Neuron (in vitro differentiated cells): ENCODE data around the gene NBPF4.

Experiments
- H2AFZ ChIP-seq: one replicate; pipeline ENCODE4 v1.6.1; 2013; ENCODE audit warnings: low read depth, mild to moderate bottlenecking, inconsistent platforms, low read length, moderate library complexity
- H3K27me3 ChIP-seq: one replicate; pipeline ENCODE4 v1.6.1; 2013; ENCODE audit warnings: low read length; ENCODE audit not compliant: insufficient read depth
- H3K36me3 ChIP-seq: one replicate; pipeline ENCODE4 v1.6.1; 2013; ENCODE audit warnings: low read length; ENCODE audit not compliant: insufficient read depth
- H3K4me1 ChIP-seq: one replicate; pipeline ENCODE4 v1.6.1; 2013; ENCODE audit warnings: low read length; ENCODE audit not compliant: insufficient read depth
- H3K4me3 ChIP-seq: 2 replicates; pipeline ENCODE4 v1.5.1; 2013; ENCODE audit warnings: mild to moderate bottlenecking, low read length, moderate library complexity
- H3K9me3 ChIP-seq: one replicate; pipeline ENCODE4 v1.6.1; 2013; ENCODE audit warnings: low read length

NBPF4 gene

GRCh38 chr1:108199781-108200686 is 43.8 kb downstream of the NBPF4 start, which contains the start of gene SLC25A24:
SLC25A24 (minus strand) TSS chr1:108200343; CDS start chr1:108200138, 205 bp downstream.
- Histone ChIP-seq H3K4me1 (peaks cover 14% of the 10 kb centered on the region), H3K4me3 (peak within 1 kb of the TSS; percentile 88), H2AFZ (peak within 1 kb of the TSS; percentile 93), H3K9me3 (peaks cover 13% of the 10 kb centered on the region), H3K27me3 (no peaks in the 10 kb centered on the region), H3K36me3 (peaks cover 21% of the 10 kb centered on the region)

DNA sequence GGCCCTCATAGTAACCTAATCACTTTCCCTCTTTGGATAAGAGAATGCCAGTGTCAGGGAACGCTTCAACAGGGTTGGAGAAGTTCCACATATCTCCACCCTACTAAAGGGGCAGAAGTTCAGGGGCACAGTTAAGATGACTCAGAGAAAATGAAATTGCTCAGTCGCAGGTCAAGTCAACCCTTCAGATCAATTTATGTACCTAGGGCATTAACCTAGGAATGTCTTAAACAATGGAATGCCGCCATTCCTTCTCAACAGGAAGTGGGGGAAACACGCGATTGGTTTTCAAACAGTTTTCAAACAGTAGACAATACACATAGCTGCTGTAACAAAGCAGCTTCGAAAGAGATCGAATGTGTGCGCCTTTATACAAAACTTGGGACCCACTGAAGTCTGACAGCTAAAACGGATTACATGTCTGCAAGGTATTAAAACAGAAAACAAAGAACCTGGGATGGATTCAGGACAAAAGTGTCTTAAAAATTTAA is 44.6 kb downstream of the NBPF4 start:
- Histone ChIP-seq H3K9me3 (peaks cover 20% of the 10 kb centered on the region), H3K4me3 (peak overlapping the region; percentile 88), H3K4me1 (peaks cover 14% of the 10 kb centered on the region)

GRCh38 chr1:108194051-108194450 is 49.8 kb downstream of the NBPF4 start:
- Histone ChIP-seq H3K27me3 (no peaks in the 10 kb centered on the region), H3K36me3 (peaks cover 45% of the 10 kb centered on the region), H3K9me3 (peaks cover 39% of the 10 kb centered on the region), H3K4me3 (no peak overlapping the region), H3K4me1 (peaks cover 6% of the 10 kb centered on the region), H2AFZ (no peak overlapping the region)

More for the DNA sequence above, 44.6 kb downstream of the NBPF4 start:
- Histone ChIP-seq H3K27me3 (no peaks in the 10 kb centered on the region), H3K36me3 (peaks cover 29% of the 10 kb centered on the region), H2AFZ (peak overlapping the region; percentile 93)

GRCh38 chr1:108193333-108193732 is 50.5 kb downstream of the NBPF4 start:
- Histone ChIP-seq H3K4me3 (no peak overlapping the region), H3K9me3 (peaks cover 39% of the 10 kb centered on the region), H3K4me1 (peaks cover 2% of the 10 kb centered on the region)

GRCh38 chr1:108192581-108192980 is 51.3 kb downstream of the NBPF4 start:
- Histone ChIP-seq H3K4me1 (no peaks in the 10 kb centered on the region), H3K4me3 (no peak overlapping the region), H2AFZ (no peak overlapping the region), H3K9me3 (peaks cover 40% of the 10 kb centered on the region), H3K27me3 (no peaks in the 10 kb centered on the region), H3K36me3 (peaks cover 43% of the 10 kb centered on the region)

More at GRCh38 chr1:108193333-108193732, 50.5 kb downstream of the NBPF4 start:
- peaks cover 48% of the 10 kb centered on the region for H3K36me3 ChIP-seq
- H3K27me3 ChIP-seq, result no peaks in the 10 kb centered on the region
- no peak overlapping the region for H2AFZ ChIP-seq

GRCh38 chr1:108190686-108191416 is 53.0 kb downstream of the NBPF4 start:
- Histone ChIP-seq H3K4me3 (no peak overlapping the region), H3K36me3 (peaks cover 31% of the 10 kb centered on the region), H3K4me1 (no peaks in the 10 kb centered on the region), H2AFZ (no peak overlapping the region), H3K27me3 (no peaks in the 10 kb centered on the region), H3K9me3 (peaks cover 34% of the 10 kb centered on the region)

DNA sequence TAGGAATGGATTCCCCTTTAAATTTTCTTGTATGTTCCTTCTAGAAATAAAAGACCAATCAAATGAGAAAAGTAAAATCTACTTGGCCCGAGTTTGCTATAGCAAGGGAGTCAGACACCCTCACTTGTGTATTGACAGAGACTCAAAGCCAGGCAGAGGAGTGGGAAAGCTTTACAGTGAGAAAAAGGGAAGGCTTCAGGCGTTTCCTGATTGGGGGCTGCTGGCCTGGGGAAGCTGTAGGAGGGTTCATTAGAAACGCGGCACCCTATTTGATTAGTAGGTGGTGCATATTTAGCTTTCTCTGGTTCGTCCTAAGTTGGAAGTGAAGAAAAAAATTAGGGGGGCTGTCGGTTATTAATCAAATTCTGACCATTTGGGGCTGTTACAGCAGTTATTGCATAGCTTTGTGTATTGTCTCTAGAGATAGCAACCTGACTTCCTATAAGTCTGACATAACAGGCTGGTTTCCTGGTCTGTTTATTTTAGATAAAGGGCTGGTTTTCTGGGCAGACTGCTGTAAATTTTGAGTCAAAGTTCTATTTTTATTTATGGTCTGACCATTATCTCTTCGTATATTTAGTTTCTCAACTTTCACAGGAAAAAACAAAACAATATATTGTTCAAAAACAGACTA is 53.8 kb downstream of the NBPF4 start:
- peaks cover 30% of the 10 kb centered on the region for H3K9me3 ChIP-seq
- no peak overlapping the region for H3K4me3 ChIP-seq

GRCh38 chr1:108188801-108189200 is 55.1 kb downstream of the NBPF4 start:
- H2AFZ ChIP-seq, result no peak overlapping the region
- H3K9me3 ChIP-seq, result peaks cover 19% of the 10 kb centered on the region
- H3K36me3 ChIP-seq, result peaks cover 28% of the 10 kb centered on the region
- H3K4me1 ChIP-seq, result no peaks in the 10 kb centered on the region
- H3K27me3 ChIP-seq, result no peaks in the 10 kb centered on the region
- no peak overlapping the region for H3K4me3 ChIP-seq

More for the DNA sequence above, 53.8 kb downstream of the NBPF4 start:
- Histone ChIP-seq H3K4me1 (no peaks in the 10 kb centered on the region), H3K36me3 (peaks cover 29% of the 10 kb centered on the region), H2AFZ (no peak overlapping the region), H3K27me3 (no peaks in the 10 kb centered on the region)

DNA sequence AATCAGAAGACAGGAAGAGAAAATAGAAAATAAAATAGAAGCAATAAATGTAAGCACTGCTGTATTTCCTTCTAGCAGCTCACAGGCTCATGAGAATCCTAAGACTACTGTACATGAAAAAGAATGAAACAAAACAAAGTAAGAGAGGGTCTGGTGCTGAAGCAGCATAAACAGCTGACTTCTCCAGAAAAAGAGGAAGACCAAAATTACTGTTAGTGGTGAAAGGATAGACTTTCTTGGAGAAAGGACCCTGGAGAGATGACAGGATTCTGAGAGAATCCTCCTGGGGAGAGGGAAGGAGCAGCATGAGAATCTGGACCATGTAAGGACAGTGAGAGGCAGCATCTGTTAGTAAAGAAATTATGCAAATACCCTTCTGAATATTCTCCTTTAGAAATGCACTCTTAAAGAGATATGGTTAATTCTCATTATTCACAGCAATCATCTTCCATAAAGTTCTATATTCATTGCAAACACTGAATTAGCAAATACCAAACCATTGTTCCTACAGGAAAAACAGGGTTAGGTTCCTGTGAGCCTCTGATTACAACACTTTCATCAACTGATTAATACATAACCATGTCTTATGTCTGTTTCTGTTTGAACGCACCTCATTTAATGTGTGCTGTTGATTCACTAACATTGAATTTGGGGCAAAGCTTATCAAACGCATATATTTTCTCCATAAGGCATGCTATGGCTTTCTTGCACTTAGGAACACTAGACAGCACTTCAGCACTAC is 60.7 kb downstream of the NBPF4 start:
- no peaks in the 10 kb centered on the region for H3K4me1 ChIP-seq
- H3K9me3 ChIP-seq, result peaks cover 12% of the 10 kb centered on the region
- no peak overlapping the region for H2AFZ ChIP-seq
- H3K4me3 ChIP-seq, result no peak overlapping the region
- H3K36me3 ChIP-seq, result peaks cover 56% of the 10 kb centered on the region
- no peaks in the 10 kb centered on the region for H3K27me3 ChIP-seq

DNA sequence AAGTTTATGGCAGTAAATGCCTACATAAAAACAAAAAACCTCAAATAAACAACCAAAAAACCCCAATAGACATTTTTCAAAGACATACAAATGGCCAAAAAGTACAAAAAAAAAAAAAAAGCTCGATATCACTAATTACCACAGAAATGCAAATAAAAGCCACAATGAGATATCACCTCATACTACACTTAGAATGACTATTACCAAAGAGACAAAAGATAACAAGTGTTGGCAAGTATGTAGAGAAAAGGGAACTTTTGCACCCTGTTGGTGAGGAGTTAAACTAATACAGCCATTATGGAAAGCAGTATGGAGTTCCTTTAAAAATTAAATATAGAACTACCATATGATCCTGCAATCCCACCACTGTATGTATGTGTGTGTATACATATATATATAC is 64.9 kb downstream of the NBPF4 start:
- no peaks in the 10 kb centered on the region for H3K27me3 ChIP-seq
- no peak overlapping the region for H3K4me3 ChIP-seq
- peaks cover 70% of the 10 kb centered on the region for H3K36me3 ChIP-seq
- no peaks in the 10 kb centered on the region for H3K4me1 ChIP-seq
- peaks cover 23% of the 10 kb centered on the region for H3K9me3 ChIP-seq
- no peak overlapping the region for H2AFZ ChIP-seq
